HepG2 (cell line): ENCODE results near the gene SCN8A. TPM values are rescaled to one million over a fixed set of nuclear protein-coding genes. Genes with fewer than 3 reads are reported as not detected.

ENCODE experiments used
- CHCHD3 ChIP-seq: sonication (generic); formaldehyde crosslinking; IDR thresholded peaks from 2 replicates; pipeline ENCODE4 v1.8.0; 2022; ENCODE audit warnings: mild to moderate bottlenecking, missing genetic modification reagents, moderate library complexity
- HMG20A ChIP-seq: IDR thresholded peaks from 2 replicates; pipeline ENCODE4 v1.6.1; 2016; ENCODE audit warnings: borderline replicate concordance
- HNF4G ChIP-seq, 2 experiments: sonication (generic) in 1 of 2; formaldehyde crosslinking in 1 of 2; IDR thresholded peaks; 2 replicates each; pipeline versions ENCODE4 v1.4.0 to v1.6.1; 2011 to 2020; ENCODE audit warnings: borderline replicate concordance in 2 of 2, low read depth in 2 of 2, mild to moderate bottlenecking in 2 of 2, low read length in 1 of 2, missing genetic modification reagents in 1 of 2, moderate library complexity in 1 of 2
- LCORL ChIP-seq, 2 experiments: fragments of 450-650 bp in 1 of 2; sonication (generic) in 1 of 2; formaldehyde crosslinking in 1 of 2; IDR thresholded peaks; 2 replicates each; pipeline versions ENCODE4 v1.5.0 to v1.6.1; 2017 to 2020; ENCODE audit warnings: antibody characterized with exemption in 1 of 2, missing genetic modification reagents in 1 of 2
- NFKB2 ChIP-seq: sonication (generic); formaldehyde crosslinking; IDR thresholded peaks from 2 replicates; pipeline ENCODE4 v1.4.0; 2020; ENCODE audit warnings: missing genetic modification reagents, borderline replicate concordance
- SRF ChIP-seq: IDR thresholded peaks from 2 replicates; pipeline ENCODE4 v1.6.1; 2011; ENCODE audit warnings: mild to moderate bottlenecking, low read depth, low read length, moderate library complexity
- WIZ ChIP-seq: sonication (generic); formaldehyde crosslinking; IDR thresholded peaks from 2 replicates; pipeline ENCODE4 v1.5.1; 2020; ENCODE audit warnings: mild to moderate bottlenecking, missing genetic modification reagents
- ZNF670 ChIP-seq: sonication (generic); formaldehyde crosslinking; IDR thresholded peaks from 2 replicates; pipeline ENCODE4 v1.8.0; 2022; ENCODE audit warnings: mild to moderate bottlenecking, missing genetic modification reagents, borderline replicate concordance
- ZNF724P ChIP-seq: sonication (generic); formaldehyde crosslinking; IDR thresholded peaks from 2 replicates; pipeline ENCODE4 v1.8.0; 2022; ENCODE audit warnings: missing genetic modification reagents, borderline replicate concordance
- polyA plus RNA-seq, 8 experiments: library from polyadenylated mRNA; depleted of rRNA in 3 of 8; stranded (reverse) in 7 of 8; unstranded in 1 of 8; fragments of >200 nt; fragmentation: Illumina TruSeq in 4 of 8; extraction: Trizol in 4 of 8; gene quantifications; 2 replicates each; pipeline versions ENCODE4 v1.2.1 to v1.2.3, GENCODE V29; 2011 to 2016; ENCODE audit warnings: low read depth in 4 of 8, missing spikeins in 1 of 8, mixed read lengths in 1 of 8; ENCODE audit not compliant: insufficient read depth in 1 of 8
- total RNA-seq, 5 experiments: library from RNA; depleted of rRNA; stranded (reverse); fragments of >200 nt; fragmentation: Illumina TruSeq; extraction: Trizol; gene quantifications; 2 replicates each; pipeline ENCODE4 v1.2.3, GENCODE V29; 2016; ENCODE audit warnings: low read depth in 1 of 5
- TF ChIP-seq, protein P1 (sequence below): sonication (generic); formaldehyde crosslinking; conservative IDR thresholded peaks from 2 replicates; pipeline ENCODE4 v1.4.0; 2020; ENCODE audit warnings: mild to moderate bottlenecking, missing genetic modification reagents, moderate library complexity
- TF ChIP-seq, protein P2 (sequence below): sonication (generic); formaldehyde crosslinking; IDR thresholded peaks from 2 replicates; pipeline ENCODE4 v1.4.0; 2020; ENCODE audit warnings: missing genetic modification reagents, borderline replicate concordance
- TF ChIP-seq, protein P3 (sequence below): sonication (generic); formaldehyde crosslinking; IDR thresholded peaks from 2 replicates; pipeline ENCODE4 v1.4.0; 2020; ENCODE audit warnings: missing genetic modification reagents, low read depth, mild to moderate bottlenecking, borderline replicate concordance
- TF ChIP-seq, protein P4 (sequence below): sonication (generic); IDR thresholded peaks from 2 replicates; pipeline ENCODE4 v1.6.1; 2016; ENCODE audit warnings: low read depth, borderline replicate concordance

SCN8A gene
- total and polyA plus RNA-seq, 2 of the 13 experiments (the other 11 are each of a cell fraction or from before 2014, with no cell fraction given) = 0.57 to 1.4 TPM

DNA sequence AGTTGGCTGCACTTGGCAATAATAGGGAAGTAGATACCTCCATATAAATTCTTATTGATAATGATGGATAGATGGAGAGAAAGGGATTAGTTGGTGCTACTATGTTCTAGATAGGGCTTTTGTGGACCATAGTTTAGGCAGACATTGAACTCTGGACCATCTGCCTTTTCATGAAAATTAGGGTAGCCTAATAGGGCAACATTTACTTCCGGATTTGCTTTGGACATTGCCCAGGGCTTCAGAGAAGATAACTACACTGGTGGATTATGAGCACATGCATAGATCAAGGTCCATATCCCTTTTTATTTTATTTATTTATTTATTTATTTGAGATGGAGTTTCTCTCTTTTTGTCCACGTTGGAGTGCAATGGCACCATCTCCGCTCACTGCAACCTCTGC is 186.9 kb downstream of the SCN8A start (continued):
- TF ChIP-seq, protein P1, sequence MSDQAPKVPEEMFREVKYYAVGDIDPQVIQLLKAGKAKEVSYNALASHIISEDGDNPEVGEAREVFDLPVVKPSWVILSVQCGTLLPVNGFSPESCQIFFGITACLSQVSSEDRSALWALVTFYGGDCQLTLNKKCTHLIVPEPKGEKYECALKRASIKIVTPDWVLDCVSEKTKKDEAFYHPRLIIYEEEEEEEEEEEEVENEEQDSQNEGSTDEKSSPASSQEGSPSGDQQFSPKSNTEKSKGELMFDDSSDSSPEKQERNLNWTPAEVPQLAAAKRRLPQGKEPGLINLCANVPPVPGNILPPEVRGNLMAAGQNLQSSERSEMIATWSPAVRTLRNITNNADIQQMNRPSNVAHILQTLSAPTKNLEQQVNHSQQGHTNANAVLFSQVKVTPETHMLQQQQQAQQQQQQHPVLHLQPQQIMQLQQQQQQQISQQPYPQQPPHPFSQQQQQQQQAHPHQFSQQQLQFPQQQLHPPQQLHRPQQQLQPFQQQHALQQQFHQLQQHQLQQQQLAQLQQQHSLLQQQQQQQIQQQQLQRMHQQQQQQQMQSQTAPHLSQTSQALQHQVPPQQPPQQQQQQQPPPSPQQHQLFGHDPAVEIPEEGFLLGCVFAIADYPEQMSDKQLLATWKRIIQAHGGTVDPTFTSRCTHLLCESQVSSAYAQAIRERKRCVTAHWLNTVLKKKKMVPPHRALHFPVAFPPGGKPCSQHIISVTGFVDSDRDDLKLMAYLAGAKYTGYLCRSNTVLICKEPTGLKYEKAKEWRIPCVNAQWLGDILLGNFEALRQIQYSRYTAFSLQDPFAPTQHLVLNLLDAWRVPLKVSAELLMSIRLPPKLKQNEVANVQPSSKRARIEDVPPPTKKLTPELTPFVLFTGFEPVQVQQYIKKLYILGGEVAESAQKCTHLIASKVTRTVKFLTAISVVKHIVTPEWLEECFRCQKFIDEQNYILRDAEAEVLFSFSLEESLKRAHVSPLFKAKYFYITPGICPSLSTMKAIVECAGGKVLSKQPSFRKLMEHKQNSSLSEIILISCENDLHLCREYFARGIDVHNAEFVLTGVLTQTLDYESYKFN (CRISPR knock-in tag) = peak; percentile 47; the same call in 1 of the 2 replicates
- TF ChIP-seq ZNF724P (CRISPR knock-in tag) (no peak), NFKB2 (CRISPR knock-in tag) (no peak), LCORL (IDR thresholded peaks at IDR 0.05) (peak; percentile 45; the same call in 1 of the 2 replicates), LCORL (CRISPR knock-in tag; IDR thresholded peaks at IDR 0.05) (no peak), ZNF670 (CRISPR knock-in tag) (0 out of 2 replicates have a peak, but pooled peaks have one; percentile 43), HNF4G (IDR thresholded peaks at IDR 0.05; ENCODE audit: borderline replicate concordance, low read depth, low read length) (peak; percentile 54), HNF4G (CRISPR knock-in tag; IDR thresholded peaks at IDR 0.05; ENCODE audit: borderline replicate concordance, low read depth) (no peak), CHCHD3 (CRISPR knock-in tag) (no peak), SRF (peak; percentile 87), WIZ (CRISPR knock-in tag) (no peak), HMG20A (no peak)
- TF ChIP-seq, protein P2, sequence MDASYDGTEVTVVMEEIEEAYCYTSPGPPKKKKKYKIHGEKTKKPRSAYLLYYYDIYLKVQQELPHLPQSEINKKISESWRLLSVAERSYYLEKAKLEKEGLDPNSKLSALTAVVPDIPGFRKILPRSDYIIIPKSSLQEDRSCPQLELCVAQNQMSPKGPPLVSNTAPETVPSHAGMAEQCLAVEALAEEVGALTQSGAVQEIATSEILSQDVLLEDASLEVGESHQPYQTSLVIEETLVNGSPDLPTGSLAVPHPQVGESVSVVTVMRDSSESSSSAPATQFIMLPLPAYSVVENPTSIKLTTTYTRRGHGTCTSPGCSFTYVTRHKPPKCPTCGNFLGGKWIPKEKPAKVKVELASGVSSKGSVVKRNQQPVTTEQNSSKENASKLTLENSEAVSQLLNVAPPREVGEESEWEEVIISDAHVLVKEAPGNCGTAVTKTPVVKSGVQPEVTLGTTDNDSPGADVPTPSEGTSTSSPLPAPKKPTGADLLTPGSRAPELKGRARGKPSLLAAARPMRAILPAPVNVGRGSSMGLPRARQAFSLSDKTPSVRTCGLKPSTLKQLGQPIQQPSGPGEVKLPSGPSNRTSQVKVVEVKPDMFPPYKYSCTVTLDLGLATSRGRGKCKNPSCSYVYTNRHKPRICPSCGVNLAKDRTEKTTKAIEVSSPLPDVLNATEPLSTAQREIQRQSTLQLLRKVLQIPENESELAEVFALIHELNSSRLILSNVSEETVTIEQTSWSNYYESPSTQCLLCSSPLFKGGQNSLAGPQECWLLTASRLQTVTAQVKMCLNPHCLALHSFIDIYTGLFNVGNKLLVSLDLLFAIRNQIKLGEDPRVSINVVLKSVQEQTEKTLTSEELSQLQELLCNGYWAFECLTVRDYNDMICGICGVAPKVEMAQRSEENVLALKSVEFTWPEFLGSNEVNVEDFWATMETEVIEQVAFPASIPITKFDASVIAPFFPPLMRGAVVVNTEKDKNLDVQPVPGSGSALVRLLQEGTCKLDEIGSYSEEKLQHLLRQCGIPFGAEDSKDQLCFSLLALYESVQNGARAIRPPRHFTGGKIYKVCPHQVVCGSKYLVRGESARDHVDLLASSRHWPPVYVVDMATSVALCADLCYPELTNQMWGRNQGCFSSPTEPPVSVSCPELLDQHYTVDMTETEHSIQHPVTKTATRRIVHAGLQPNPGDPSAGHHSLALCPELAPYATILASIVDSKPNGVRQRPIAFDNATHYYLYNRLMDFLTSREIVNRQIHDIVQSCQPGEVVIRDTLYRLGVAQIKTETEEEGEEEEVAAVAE (CRISPR knock-in tag) = no peak
- TF ChIP-seq, protein P3, sequence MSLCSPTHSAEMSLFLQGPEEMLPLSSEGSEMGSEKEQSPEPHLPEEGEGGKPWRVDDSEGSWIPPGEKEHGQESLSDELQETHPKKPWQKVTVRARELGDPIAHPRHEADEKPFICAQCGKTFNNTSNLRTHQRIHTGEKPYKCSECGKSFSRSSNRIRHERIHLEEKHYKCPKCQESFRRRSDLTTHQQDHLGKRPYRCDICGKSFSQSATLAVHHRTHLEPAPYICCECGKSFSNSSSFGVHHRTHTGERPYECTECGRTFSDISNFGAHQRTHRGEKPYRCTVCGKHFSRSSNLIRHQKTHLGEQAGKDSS (CRISPR knock-in tag) = no peak
- TF ChIP-seq, protein P4, sequence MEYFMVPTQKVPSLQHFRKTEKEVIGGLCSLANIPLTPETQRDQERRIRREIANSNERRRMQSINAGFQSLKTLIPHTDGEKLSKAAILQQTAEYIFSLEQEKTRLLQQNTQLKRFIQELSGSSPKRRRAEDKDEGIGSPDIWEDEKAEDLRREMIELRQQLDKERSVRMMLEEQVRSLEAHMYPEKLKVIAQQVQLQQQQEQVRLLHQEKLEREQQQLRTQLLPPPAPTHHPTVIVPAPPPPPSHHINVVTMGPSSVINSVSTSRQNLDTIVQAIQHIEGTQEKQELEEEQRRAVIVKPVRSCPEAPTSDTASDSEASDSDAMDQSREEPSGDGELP = no peak
- TF ChIP-seq, all 625 proteins: peak for 11
